HG02642 (cell line): ENCODE data around the gene SAP25.
"Not testable (repeated sequence)": the region's sequence is repeated elsewhere in the genome, so short reads cannot be mapped to it uniquely, and the experiment has no call there.

ENCODE experiments used
- ATAC-seq: cut with Tn5 transposase; IDR thresholded peaks from one replicate; pipeline ENCODE4 v1.9.1; 2021; ENCODE audit warnings: mild to moderate bottlenecking; ENCODE audit not compliant: unreplicated experiment, poor library complexity

The SAP25 gene

GRCh38 chr7:100577103-100577502 lies 3.4 kb upstream of the SAP25 start:
- ATAC-seq: no peak

- no peak for ATAC-seq
Measured at GRCh38 chr7:100576384-100576993, 2.8 kb upstream of the SAP25 start.

GRCh38 chr7:100575746-100576383 lies 2.2 kb upstream of the SAP25 start:
- ATAC-seq: no peak

- ATAC-seq: no peak
Measured at GRCh38 chr7:100575206-100575631, 1.5 kb upstream of the SAP25 start.

DNA sequence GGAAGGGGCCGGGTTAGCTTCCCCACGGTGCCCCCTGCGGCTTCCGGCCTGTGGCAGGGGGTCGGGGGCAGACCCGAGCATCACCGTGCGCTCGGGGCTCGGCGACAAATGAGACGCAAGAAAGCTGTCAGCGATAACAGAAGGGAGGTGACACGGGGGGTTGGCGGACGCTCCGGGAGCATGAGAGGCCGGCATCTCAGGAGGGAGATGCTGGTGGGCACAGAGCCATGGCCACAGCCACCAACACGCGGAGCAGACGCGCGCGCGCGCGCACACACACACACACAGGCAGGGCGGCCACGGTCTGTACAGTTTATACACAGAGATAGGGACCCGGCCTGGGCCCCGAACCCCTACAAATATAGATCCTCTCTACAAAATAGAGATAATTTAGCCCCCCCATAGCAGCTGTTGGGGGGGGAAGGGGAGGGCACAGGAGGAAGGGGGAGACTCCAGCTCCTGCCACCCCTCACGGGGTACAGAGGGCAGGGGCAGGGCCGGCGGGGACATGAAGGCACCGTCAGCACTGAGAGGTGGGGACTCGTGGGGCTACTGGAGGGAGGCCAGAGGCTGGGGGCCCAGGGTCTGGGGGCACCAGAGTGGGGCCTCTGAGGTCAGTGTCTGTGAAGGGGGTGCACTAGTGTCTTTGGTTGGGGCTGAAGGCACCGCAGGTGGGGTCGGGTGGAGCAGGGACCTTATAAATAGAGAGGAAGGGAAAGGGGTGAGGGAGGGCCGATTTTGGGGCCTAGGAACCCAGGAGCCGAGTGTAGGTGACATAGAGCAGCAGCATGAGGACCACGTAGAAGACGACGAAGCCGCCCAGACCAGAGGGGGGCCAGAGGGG lies 884 bp upstream of the SAP25 start:
- no peak for ATAC-seq

- ATAC-seq: no peak
Measured at GRCh38 chr7:100572949-100573675, 588 bp downstream of the SAP25 start.

DNA sequence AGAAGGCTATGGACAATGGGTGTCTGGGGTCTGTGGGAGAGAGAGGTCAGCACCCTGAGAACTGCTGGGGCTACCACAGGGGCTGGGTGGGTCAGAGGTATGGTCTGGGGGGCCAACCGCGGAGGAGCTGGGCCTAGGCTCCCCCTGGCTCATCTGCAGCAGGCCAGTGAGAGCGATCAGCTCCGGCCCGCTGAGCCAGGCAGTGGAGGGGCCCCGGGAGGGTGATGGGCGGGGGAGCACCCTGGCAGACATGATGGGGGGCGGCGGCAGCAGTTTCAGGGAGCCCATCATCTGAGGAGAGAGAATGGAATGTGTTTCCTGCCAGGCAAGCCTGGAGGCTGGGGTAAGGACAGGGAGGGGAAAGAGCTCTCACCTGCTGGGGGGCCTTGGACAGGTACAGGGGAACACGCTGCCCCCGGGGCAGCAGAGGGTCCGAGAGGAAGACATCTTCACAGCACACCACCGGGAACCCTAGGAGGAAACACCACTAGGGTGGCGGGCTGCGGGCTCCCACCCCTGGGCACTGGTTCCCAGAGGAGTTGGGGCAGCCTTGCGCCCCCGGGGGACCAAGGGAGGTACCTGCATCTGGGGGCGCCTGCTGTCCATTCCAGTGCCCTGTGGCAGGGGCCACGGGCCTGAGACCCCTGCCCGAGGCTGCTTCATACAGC lies 1.3 kb downstream of the SAP25 start:
- no peak for ATAC-seq

- no peak for ATAC-seq
Measured at GRCh38 chr7:100571829-100572116, 1.9 kb downstream of the SAP25 start.

- no peak for ATAC-seq
Measured at GRCh38 chr7:100570954-100571828, 2.5 kb downstream of the SAP25 start.

GRCh38 chr7:100568896-100569844 lies 4.5 kb downstream of the SAP25 start:
- no peak for ATAC-seq

GRCh38 chr7:100568176-100568895 lies 5.4 kb downstream of the SAP25 start:
- ATAC-seq: no peak

DNA sequence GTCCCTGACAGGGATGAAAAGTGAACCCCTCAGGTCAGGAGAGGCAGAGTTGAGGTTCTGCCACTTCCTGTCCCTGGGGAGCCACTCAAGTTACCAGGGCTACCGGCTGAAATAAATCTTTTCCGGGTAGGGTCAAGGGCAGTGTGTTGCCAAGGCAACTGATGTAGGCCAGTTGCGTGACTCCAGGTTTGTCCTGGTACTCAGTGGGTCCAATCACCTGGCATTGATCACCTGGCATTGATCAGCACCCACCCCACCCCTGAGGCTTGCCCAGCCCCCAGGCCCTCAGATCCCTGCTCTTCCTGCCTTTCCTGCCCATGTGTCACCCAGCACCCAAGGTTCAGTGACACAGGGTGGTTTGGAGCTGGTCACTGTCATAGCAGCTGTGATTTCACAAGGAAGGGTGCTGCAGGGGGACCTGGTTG lies 5.9 kb downstream of the SAP25 start:
- ATAC-seq: no peak

GRCh38 chr7:100567031-100567730 lies 6.5 kb downstream of the SAP25 start:
- ATAC-seq: no peak

GRCh38 chr7:100566018-100566531 lies 7.6 kb downstream of the SAP25 start:
- ATAC-seq: no peak

DNA sequence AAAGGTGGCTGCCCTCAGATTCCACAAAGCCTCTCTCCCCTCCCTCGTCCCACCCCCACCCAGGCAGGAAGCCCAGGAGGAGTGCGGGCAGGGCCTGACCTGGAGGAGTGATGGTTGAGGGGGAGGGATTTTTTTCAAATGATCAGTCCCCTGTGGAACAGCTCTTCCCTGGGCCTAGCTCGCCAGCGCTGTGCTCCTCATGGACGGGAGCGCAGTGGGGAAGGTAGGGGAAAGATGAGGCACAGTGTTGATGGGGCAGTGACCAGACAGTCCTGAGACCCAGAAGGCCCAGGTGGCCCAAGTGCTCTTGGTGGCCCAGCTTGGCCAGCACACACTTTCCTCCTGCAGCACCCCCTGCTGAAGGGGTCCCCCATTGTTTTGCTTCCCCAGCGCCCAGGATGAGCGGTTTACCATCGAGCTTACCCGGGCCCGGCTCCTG lies 8.5 kb downstream of the SAP25 start:
- ATAC-seq: no peak

- ATAC-seq: not testable (repeated sequence)
Measured at GRCh38 chr7:100564405-100564804, 9.3 kb downstream of the SAP25 start.
